Measurements from ENCODE around the gene ATXN7L1. TPM values are rescaled to one million over a fixed set of nuclear protein-coding genes. Genes with fewer than 3 reads are reported as not detected.
"Not testable (repeated sequence)": the region's sequence is repeated elsewhere in the genome, so short reads cannot be mapped to it uniquely, and the experiment has no call there.

Gene ATXN7L1
- total and polyA plus RNA-seq, 4 donors: 4.2 to 22.5 (median 8.5) TPM

DNA sequence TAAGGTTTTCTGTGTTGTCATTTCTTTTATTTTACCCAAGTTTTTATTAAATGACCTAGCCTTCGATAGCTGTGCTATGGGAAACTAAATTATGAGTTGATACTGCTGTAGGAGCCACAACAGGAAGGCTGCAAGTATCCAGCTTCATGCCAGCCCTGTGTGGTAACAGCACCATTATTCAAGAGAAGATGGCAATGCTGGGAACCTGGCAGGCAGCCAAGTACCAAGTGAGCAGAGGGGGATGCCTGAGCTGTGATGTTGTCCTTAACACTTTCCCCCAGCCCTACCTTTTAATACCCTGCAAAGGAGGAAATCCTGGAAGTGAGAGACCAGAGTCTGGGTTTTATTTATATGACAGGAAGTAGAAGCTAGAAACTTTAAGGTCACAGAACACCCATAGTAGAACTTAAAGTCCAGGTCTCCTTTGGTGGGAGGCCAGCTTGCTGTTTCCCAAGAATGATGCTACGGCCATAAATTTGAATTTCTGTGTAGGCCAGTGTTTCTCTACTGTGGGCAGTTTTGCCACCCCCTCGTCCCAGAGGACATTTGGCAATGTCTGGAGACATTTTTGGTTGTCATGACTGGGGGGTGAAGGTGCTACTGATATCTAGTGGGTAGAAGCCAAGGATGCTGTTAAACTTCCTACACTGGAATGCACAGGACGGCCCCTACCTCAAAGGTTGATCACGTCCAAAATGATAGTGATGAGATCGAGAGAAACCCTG is 9.2 kb upstream of the ATXN7L1 start:
- WGBS, 2 donors: 75 to 84% methylated on average over 6 of the region's 6 CpGs
- peak in 2 of 3 donors; percentile 26 to 40 for DNase-seq
- TF ChIP-seq, protein P1, sequence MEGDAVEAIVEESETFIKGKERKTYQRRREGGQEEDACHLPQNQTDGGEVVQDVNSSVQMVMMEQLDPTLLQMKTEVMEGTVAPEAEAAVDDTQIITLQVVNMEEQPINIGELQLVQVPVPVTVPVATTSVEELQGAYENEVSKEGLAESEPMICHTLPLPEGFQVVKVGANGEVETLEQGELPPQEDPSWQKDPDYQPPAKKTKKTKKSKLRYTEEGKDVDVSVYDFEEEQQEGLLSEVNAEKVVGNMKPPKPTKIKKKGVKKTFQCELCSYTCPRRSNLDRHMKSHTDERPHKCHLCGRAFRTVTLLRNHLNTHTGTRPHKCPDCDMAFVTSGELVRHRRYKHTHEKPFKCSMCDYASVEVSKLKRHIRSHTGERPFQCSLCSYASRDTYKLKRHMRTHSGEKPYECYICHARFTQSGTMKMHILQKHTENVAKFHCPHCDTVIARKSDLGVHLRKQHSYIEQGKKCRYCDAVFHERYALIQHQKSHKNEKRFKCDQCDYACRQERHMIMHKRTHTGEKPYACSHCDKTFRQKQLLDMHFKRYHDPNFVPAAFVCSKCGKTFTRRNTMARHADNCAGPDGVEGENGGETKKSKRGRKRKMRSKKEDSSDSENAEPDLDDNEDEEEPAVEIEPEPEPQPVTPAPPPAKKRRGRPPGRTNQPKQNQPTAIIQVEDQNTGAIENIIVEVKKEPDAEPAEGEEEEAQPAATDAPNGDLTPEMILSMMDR (IDR thresholded peaks at IDR 0.05; ENCODE audit: control extremely low read depth, extremely low read depth): no peak

DNA sequence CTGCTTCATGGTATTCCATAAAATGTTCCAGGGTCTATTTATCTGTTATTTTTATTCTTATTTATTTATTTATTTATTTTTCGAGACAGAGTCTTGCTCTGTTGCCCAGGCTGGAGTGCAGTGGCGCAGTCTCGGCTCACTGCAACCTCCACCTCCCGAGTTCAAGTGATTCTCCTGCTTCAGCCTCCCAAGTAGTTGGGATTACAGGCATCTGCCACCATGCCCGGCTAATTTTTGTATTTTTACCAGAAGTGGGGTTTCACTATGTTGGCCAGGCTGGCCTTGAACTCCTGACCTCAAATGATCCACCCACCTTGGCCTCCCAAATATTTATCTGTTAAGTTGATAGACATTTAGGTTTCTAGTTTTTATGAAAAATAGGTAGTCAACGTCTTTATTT is 6.8 kb upstream of the ATXN7L1 start:
- ATAC-seq (ENCODE audit: insufficient read depth, low FRiP score); H3K36me3 ChIP-seq (ENCODE audit: control insufficient read depth in 4 of 4, insufficient read depth in 4 of 4, low read length in 4 of 4); H3K9me3 ChIP-seq (ENCODE audit: control insufficient read depth in 4 of 4, insufficient read depth in 3 of 4, low read length in 3 of 4); H3K9ac ChIP-seq (ENCODE audit: insufficient read depth in 1 of 2, low read length in 2 of 2); H3K4me3 ChIP-seq; DNase-seq; H3K27ac ChIP-seq (ENCODE audit: low read depth in 1 of 2, low read length in 1 of 2); H3K27me3 ChIP-seq (ENCODE audit: control insufficient read depth in 3 of 3, insufficient read depth in 3 of 3, low read length in 2 of 3): not testable (repeated sequence)
- peaks cover 0 to 14% (median 1%) of the 10 kb centered on the region in 5 donors for H3K4me1 ChIP-seq (ENCODE audit: control insufficient read depth in 5 of 5, insufficient read depth in 5 of 5, low read length in 5 of 5)
- 88 to 91% methylated on average over 6 of the region's 6 CpGs for WGBS, 2 donors

More for the DNA sequence above, 9.2 kb upstream of the ATXN7L1 start:
- Histone ChIP-seq H3K4me1 (ENCODE audit: control insufficient read depth in 5 of 5, insufficient read depth in 5 of 5, low read length in 5 of 5) (peaks cover 0 to 6% (median 0%) of the 10 kb centered on the region in 5 donors), H3K9ac (ENCODE audit: insufficient read depth in 1 of 2, low read length in 2 of 2) (no peak overlapping the region), H3K36me3 (ENCODE audit: control insufficient read depth in 4 of 4, insufficient read depth in 4 of 4, low read length in 4 of 4) (no peaks in the 10 kb centered on the region), H3K9me3 (ENCODE audit: control insufficient read depth in 4 of 4, insufficient read depth in 3 of 4, low read length in 3 of 4) (no peaks in the 10 kb centered on the region), H3K27ac (ENCODE audit: low read depth in 1 of 2, low read length in 1 of 2) (no peak overlapping the region), H3K27me3 (ENCODE audit: control insufficient read depth in 3 of 3, insufficient read depth in 3 of 3, low read length in 2 of 3) (no peaks in the 10 kb centered on the region), H3K4me3 (no peak overlapping the region)
- ATAC-seq (ENCODE audit: insufficient read depth, low FRiP score): no peak

DNA sequence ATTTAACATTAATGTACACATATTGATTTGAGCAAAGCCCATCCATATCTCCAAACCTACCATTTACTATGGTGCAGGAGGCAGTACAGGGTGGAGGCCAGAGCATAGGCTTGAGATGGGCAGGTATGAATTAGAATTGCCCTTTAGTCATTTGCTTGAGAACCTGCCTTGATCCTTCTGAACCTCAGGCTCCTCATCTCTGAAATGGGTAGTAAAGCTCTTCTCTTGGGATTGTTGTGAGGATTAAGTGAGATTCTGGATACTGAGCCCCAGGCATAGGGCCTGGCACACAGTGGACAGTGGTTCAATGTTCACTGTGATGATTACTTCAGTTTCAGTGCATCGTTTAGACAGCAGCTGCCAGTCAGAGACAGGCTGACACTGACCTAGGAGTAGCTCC is 5.0 kb upstream of the ATXN7L1 start:
- no peak for ATAC-seq (ENCODE audit: insufficient read depth, low FRiP score)
- DNase-seq: no peak
- WGBS, 2 donors: 83 to 94% methylated on average over 1 of the region's 1 CpG
- H3K9ac ChIP-seq (ENCODE audit: insufficient read depth in 1 of 2, low read length in 2 of 2): no peak overlapping the region
- H3K27me3 ChIP-seq (ENCODE audit: control insufficient read depth in 3 of 3, insufficient read depth in 3 of 3, low read length in 2 of 3): peaks cover 0 to 6% (median 0%) of the 10 kb centered on the region in 3 donors
- TF ChIP-seq, protein P1 (IDR thresholded peaks at IDR 0.05; ENCODE audit: control extremely low read depth, extremely low read depth): no peak
- H3K4me1 ChIP-seq (ENCODE audit: control insufficient read depth in 5 of 5, insufficient read depth in 5 of 5, low read length in 5 of 5): peaks cover 0 to 23% (median 3%) of the 10 kb centered on the region in 5 donors
- no peak overlapping the region for H3K4me3 ChIP-seq
- H3K36me3 ChIP-seq (ENCODE audit: control insufficient read depth in 4 of 4, insufficient read depth in 4 of 4, low read length in 4 of 4): no peaks in the 10 kb centered on the region
- no peak overlapping the region for H3K27ac ChIP-seq (ENCODE audit: low read depth in 1 of 2, low read length in 1 of 2)
- no peaks in the 10 kb centered on the region for H3K9me3 ChIP-seq (ENCODE audit: control insufficient read depth in 4 of 4, insufficient read depth in 3 of 4, low read length in 3 of 4)

DNA sequence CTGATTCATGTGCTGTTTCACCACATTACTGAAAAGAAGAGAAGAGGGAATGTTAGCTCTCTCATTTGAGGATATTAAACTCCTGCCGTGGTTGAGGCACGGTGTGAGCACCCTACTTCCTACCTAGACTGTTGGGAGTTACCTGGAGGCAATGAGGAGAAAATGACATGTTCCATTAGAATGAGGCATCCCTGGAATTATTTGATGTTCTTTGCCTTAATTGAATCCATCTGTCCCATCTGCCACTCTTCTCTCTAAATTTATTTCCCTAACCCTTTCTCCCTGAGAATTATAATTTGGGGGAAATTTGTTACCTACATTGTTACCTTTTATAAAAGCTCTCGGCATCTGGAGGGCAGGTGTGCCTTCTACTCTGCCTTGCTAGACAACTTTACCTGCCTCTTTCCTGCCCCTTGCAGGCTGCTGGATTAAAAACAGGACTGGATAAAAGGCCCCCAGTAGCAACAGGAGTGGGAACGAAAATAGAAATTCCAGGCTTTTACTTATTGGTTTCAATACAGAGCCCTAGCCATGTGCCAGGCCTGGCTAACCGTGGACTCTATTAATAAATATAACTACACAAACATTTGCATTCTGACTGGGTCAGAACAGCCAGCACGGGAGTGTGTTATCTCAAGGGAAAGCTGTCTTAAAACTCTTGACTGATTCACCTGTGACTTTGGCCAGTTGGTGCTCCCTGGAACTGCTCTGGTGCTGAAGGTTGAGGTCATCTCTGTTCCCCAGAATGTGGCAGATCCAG is 4.4 kb upstream of the ATXN7L1 start:
- DNase-seq: no peak
- no peak overlapping the region for H3K27ac ChIP-seq (ENCODE audit: low read depth in 1 of 2, low read length in 1 of 2)
- no peaks in the 10 kb centered on the region for H3K9me3 ChIP-seq (ENCODE audit: control insufficient read depth in 4 of 4, insufficient read depth in 3 of 4, low read length in 3 of 4)
- WGBS, 2 donors: 87 to 88% methylated on average over 6 of the region's 6 CpGs
- TF ChIP-seq, protein P1 (IDR thresholded peaks at IDR 0.05; ENCODE audit: control extremely low read depth, extremely low read depth): no peak
- H3K4me3 ChIP-seq: no peak overlapping the region
- no peak for ATAC-seq (ENCODE audit: insufficient read depth, low FRiP score)
- H3K27me3 ChIP-seq (ENCODE audit: control insufficient read depth in 3 of 3, insufficient read depth in 3 of 3, low read length in 2 of 3): peaks cover 0 to 6% (median 0%) of the 10 kb centered on the region in 3 donors
- H3K4me1 ChIP-seq (ENCODE audit: control insufficient read depth in 5 of 5, insufficient read depth in 5 of 5, low read length in 5 of 5): peaks cover 0 to 23% (median 3%) of the 10 kb centered on the region in 5 donors
- no peaks in the 10 kb centered on the region for H3K36me3 ChIP-seq (ENCODE audit: control insufficient read depth in 4 of 4, insufficient read depth in 4 of 4, low read length in 4 of 4)
- H3K9ac ChIP-seq (ENCODE audit: insufficient read depth in 1 of 2, low read length in 2 of 2): no peak overlapping the region

All from lung (tissue), 12 donors.